ENCODE results near the gene HMOX1.

HMOX1 gene

DNA sequence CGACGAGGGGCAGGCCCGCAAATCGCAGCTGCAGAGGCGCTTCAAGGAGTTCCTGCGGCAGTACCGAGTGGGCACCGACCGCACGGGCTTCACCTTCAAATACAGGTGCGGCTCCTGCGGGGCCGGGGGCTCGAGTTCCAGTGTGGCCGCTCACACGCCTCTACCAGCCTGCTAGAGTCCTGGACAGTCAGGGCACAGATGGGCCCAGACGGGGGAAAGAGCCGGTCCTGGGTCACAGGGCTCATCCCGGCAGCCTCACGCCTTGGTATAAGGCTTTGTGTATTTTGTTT is 19.6 kb downstream of the HMOX1 start:
- DNase-seq (ENCODE audit: low read depth in 1 of 2, low spot score in 1 of 2): peak in 1 of 2 donors; percentile 17

DNA sequence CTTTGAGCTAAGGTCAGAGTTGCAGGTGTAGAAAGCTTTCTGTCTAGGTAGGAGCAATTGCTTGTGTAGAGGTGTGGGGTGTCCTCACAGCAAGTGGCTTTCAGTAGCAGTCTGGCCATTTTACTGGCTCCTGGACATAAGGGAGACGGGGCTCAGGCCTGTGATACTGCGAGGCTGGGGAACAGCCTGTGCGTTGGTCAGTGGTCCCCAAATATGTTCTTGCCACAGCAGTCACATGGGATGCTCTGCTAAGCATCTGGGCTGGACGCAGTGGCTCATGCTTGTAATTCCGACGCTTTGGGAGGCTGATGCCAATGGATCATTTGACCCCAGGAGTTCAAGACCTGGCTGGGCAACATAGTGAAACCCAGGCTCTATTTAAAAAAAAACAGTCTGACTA is 21.0 kb downstream of the HMOX1 start:
- DNase-seq (ENCODE audit: low read depth in 1 of 2, low spot score in 1 of 2): no peak

DNA sequence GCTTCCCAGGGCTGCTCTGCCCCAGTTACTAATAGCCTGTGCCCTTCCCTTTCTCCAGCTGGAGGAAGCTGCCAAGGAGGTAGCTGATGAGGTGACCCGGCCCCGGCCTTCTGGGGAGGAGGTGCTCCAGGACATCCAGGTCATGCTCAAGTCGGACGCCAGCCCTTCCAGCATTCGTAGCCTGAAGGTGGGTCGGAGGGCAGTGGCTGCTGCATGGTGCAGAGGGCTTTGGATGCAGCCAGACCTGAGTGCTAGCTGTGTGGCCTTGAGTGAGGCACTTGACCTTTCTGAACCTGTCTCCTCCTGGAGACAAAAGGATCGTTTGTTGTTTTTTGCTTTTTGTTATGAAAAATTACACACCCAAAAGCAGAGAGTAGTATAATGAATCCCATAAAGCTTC is 22.5 kb downstream of the HMOX1 start:
- DNase-seq (ENCODE audit: low read depth in 1 of 2, low spot score in 1 of 2): no peak

DNA sequence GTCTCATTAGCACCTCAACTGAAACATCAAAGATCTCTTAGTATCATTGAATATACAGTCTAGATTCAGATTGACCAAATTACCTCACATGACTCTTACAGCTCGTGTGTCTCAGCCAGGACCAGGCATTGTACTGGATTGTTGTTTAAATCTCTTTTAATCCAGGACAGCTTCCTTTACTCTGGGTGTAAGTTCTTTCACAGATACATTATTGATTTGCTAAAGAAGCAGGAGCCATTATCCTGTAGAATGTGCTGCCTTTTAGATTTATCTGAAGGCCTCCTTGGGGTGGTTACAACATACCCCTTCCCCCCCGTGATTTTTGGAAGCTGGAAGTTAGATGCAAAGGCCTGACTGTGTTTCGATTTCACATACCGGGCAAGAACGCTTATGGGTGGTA is 23.3 kb downstream of the HMOX1 start:
- DNase-seq (ENCODE audit: low read depth in 1 of 2, low spot score in 1 of 2): no peak

DNA sequence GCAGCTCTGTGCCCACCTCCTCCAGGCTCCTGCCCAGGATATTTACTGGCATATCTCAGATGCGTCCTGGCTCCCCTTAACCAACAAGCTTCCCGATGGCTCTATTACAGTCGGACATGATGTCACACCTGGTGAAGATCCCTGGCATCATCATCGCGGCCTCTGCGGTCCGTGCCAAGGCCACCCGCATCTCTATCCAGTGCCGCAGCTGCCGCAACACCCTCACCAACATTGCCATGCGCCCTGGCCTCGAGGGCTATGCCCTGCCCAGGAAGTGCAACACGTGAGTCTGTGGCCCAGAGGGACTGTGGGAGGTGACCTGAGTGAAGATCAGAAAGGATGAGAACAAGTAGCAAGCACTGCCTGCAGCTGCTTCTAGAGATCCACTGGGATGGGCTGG is 25.5 kb downstream of the HMOX1 start:
- no peak for DNase-seq (ENCODE audit: low read depth in 1 of 2, low spot score in 1 of 2)

DNA sequence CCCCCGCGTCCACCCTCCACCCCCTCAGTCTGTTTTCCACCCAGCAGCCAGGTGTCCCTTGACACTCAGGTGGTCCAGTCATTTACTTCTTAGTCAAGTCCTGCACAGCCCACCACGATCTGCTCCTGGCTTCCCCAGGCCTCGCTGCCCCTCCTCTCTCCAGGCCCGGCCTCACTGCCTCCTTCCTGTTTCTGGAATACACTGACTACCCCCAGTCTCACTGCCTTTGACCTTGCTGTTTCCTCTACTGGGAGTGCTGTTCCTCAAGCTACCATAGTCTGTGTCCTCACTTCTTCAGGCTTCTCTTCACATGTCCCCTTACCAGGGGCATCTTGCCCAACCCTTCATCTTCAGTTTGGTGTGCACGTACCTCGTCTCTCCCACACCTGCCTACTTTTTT is 26.5 kb downstream of the HMOX1 start:
- DNase-seq (ENCODE audit: low read depth in 1 of 2, low spot score in 1 of 2): no peak

DNA sequence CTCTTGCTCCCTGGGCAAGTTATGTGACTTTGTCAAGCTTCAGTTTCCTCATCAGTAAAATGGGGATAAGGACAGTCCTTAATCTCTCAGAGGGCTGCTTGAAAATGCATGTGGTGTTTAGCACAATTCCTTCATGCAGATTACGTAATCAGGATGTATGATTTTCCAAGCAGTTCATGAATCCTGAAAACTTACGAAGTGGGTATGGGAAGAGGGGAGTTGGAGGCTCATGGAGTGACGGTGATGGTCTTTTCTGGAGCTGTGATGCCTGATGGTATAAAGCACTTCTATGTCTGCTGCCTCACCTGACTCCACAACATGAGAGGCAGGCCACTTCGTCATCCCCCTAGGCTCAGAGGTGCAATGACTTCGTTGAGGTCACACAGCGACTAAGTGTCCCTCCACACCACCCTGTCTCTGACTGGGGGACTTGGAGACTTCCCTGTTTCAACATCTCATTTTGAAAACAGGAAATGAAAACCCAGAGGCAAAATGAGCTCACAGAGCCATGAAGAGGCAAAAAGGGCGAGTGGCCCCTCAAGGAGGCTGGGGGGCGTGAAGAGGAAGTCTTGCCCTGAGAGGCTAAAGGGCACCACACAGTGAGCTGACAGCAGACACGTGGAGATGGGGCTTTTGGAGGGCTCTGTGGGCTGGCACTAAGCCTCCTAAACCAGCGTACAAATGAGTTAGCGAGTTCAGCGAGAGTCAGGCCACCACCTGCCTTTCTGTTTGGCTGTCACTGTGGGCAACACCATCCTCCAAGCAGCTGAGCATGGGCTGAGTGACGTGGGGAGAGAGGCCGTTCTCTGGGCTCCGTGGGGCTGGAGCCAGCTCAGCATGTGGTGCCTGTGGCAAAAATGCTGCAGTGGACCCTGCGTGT is 29.1 kb downstream of the HMOX1 start:
- no peak for DNase-seq (ENCODE audit: low read depth in 1 of 2, low spot score in 1 of 2)

DNA sequence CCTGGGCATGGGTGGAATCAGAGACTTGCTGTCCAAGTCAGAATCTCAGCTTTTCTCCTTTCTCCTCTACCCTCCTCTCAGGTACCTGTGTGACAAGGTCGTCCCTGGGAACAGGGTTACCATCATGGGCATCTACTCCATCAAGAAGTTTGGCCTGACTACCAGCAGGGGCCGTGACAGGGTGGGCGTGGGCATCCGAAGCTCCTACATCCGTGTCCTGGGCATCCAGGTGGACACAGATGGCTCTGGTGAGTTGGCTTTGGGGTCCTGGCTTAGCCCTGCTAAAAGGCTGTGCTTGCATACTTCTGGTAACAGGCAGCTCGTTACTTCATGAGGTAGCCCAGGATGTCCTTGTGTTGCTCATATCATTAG is 29.8 kb downstream of the HMOX1 start:
- no peak for DNase-seq (ENCODE audit: low read depth in 1 of 2, low spot score in 1 of 2)

DNA sequence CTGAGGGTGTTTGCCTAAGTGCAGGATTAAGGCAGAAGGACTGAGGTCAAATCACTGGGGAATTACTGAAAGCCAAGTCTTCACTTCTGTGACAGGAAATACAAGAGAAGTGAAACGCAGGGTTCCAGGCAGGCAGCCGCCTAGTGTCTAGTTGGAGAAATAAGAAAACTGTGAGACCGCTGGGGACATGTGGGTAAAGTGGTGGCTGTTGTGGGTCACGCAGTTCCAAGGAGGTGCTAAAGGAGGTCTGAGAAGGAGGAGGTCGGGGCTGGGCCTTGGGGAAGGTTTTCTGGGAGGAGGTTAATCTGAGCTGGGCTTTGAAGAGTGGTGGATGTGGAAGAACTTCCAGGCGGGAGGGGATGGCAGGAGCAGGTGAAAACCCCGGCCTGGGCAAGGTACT is 30.2 kb downstream of the HMOX1 start:
- DNase-seq (ENCODE audit: low read depth in 1 of 2, low spot score in 1 of 2): no peak

DNA sequence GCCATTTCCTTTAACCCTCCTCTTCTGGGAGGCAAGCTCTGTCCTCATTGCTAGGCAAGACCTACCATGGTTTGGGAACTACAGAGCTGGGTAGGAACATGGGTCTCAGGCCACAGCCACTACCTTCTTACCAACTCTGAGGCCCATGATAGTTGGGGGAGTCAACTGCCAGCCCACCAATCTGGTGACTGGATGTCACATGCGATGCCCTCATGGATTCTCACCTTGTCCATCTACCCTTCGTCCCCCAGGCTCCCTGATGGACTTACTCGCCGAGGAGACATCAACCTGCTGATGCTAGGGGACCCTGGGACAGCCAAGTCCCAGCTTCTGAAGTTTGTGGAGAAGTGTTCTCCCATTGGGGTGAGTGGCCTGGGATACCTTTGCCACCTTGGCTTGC is 32.7 kb downstream of the HMOX1 start:
- DNase-seq (ENCODE audit: low read depth in 1 of 2, low spot score in 1 of 2): no peak

DNA sequence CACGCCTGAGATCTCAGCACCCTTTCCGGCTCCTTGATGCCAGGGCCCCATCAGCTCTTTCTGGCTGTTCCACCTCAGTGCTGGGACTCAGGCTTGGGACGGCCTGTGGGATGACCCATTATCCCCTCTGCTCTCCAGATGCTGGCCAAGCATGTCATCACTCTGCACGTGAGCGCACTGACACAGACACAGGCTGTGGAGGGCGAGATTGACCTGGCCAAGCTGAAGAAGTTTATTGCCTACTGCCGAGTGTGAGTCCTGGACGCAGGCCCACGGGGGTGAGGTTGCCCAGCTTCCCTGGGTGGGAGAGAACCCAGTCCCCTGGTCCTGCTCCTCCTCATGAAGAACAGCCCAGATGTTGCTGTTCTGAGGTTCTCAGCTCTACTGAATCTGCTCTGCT is 36.7 kb downstream of the HMOX1 start:
- DNase-seq (ENCODE audit: low read depth in 1 of 2, low spot score in 1 of 2): no peak

DNA sequence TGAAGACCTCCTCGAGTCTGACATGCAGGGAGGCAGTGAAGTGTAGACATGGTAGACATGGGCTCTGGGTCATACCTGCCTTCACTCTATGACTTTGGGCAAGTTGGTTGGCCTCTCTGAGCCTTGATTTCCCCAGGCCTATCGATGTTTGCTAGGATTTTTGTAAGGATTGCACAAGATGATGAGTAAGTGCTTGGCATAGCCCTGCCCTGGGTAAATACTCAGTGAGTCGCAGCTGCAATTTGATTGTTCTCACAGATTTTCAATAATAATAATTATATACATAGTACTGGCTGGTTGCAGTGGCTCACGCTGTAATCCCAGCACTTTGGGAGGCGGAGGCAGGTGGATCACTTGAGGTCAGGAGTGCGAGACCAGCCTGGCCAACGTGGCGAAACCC is 37.2 kb downstream of the HMOX1 start:
- DNase-seq (ENCODE audit: low read depth in 1 of 2, low spot score in 1 of 2): no peak

DNA sequence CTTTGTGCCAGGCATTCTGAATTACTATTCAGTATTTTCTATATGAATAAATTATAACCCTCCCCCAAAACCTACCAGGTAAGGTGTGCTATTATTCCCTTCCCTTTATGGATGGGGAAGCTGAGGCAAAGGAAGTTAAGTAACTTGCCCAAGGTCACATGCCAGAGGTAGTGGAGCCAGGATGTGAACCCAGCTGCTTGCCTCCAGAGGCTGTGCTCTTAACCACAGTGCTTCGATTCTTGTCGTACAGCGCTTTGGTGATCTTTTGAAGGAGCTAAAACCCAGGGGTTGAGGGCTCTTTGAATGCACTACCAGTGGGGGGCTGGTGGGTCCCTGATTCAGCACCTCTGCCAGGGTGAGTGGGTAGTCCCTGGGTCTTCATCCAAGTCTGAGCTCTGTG is 37.8 kb downstream of the HMOX1 start:
- no peak for DNase-seq (ENCODE audit: low read depth in 1 of 2, low spot score in 1 of 2)

DNA sequence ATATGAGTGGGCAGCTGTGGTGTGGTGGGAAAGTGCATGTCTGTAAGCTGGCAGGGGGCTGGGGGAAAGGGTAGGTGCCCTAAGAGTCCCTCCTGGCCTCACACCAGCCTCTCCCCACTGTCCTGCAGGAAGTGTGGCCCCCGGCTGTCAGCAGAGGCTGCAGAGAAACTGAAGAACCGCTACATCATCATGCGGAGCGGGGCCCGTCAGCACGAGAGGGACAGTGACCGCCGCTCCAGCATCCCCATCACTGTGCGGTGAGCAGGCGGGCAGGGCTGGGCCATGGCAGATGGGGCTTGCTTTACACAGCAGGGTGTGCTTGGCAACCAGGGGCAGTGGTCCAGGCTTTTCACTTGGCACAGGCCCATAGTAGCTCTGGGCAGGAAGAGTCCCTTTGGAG is 38.9 kb downstream of the HMOX1 start:
- DNase-seq (ENCODE audit: low read depth in 1 of 2, low spot score in 1 of 2): no peak

DNA sequence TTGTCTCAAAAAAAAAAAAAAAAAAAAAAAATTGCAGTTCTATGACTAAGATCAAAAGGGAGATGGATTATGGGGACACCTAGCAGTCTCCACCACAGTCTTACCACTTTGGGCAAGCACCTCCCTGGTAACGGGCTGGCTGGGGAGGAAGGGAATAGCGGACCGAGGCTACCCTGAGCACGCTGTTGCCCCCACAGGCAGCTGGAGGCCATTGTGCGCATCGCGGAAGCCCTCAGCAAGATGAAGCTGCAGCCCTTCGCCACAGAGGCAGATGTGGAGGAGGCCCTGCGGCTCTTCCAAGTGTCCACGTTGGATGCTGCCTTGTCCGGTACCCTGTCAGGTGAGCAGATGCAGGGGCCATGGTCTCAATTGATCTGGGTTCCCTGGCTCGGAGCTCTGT is 40.2 kb downstream of the HMOX1 start:
- no peak for DNase-seq (ENCODE audit: low read depth in 1 of 2, low spot score in 1 of 2)

DNA sequence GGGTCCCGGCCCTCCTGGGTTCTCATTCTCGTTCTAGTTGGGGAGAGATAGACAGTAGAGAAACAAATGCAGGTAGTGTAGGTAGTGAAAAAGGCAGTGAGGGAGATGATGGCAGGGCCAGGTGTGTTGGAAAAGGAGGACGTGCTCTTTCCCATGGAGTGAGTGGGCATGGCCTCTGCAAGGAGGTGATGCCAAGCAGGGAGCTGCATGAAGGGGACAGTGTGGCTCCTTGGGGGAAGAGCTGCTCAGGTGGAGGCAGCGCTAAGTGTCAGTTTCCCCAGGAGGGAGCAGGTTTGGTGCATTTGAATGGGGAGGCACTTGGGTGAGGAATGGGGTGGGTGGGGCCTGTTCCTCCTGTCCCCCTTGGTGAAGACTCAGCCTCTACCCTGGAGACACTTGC is 41.2 kb downstream of the HMOX1 start:
- no peak for DNase-seq (ENCODE audit: low read depth in 1 of 2, low spot score in 1 of 2)

DNA sequence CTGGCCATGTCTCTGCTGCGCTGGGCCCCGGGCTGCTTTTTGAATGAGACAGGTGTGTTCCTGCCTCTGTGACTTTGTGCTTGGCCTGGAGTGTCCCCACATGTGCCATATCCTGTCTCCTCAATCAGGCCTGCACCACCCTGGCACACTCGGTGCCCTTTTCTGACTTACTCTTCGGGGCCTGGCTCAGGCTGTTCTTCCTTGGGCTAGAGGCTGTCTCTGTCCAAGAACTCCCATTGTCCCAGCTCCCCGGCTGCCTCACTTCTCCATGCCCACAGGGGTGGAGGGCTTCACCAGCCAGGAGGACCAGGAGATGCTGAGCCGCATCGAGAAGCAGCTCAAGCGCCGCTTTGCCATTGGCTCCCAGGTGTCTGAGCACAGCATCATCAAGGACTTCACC is 42.0 kb downstream of the HMOX1 start:
- DNase-seq (ENCODE audit: low read depth in 1 of 2, low spot score in 1 of 2): no peak

DNA sequence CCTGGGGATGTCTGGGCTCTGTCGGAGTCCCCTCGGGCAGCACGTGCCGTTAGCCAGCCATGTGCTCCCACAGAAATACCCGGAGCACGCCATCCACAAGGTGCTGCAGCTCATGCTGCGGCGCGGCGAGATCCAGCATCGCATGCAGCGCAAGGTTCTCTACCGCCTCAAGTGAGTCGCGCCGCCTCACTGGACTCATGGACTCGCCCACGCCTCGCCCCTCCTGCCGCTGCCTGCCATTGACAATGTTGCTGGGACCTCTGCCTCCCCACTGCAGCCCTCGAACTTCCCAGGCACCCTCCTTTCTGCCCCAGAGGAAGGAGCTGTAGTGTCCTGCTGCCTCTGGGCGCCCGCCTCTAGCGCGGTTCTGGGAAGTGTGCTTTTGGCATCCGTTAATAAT is 43.2 kb downstream of the HMOX1 start:
- no peak for DNase-seq (ENCODE audit: low read depth in 1 of 2, low spot score in 1 of 2)

DNA sequence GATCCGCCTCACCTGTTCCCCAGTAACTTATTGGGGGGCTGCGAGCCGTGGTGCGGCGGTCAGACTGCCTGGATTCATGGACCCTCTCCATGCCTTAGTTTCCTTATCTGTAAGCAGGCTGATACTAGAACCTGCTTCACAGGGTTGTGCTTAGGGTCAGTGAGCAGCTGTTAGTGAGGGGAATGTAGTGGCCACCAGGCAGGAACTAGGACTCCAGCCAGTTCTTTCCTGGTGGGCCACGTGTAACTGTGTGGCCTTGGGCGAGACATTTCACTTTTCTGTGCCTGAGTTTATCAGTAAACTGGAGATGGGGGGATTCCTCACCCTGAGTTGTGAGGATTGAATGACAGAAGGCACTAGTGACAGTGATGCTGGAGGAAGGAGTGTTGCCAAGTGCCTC is 43.9 kb downstream of the HMOX1 start:
- no peak for DNase-seq (ENCODE audit: low read depth in 1 of 2, low spot score in 1 of 2)

DNA sequence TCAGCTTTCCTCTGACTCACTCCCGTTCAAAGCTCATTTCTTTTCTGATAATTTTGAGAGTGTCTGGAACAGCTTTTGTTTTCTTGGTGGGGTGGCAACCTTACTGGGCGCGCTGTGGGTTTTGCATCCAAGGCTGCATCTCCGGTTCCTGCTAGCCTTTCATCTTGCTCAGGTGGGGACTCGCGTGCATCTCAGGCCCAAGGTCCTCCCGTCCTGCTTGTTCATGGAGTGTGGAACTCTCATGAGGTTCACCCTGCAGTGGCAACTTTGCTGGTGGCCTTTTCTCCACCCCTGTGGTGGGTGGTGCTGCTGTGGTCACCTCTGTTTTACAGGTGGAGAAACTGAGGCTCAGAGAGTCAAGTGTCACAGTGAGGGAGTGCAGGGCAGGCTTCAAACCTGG is 44.6 kb downstream of the HMOX1 start:
- DNase-seq (ENCODE audit: low read depth in 1 of 2, low spot score in 1 of 2): no peak

DNA sequence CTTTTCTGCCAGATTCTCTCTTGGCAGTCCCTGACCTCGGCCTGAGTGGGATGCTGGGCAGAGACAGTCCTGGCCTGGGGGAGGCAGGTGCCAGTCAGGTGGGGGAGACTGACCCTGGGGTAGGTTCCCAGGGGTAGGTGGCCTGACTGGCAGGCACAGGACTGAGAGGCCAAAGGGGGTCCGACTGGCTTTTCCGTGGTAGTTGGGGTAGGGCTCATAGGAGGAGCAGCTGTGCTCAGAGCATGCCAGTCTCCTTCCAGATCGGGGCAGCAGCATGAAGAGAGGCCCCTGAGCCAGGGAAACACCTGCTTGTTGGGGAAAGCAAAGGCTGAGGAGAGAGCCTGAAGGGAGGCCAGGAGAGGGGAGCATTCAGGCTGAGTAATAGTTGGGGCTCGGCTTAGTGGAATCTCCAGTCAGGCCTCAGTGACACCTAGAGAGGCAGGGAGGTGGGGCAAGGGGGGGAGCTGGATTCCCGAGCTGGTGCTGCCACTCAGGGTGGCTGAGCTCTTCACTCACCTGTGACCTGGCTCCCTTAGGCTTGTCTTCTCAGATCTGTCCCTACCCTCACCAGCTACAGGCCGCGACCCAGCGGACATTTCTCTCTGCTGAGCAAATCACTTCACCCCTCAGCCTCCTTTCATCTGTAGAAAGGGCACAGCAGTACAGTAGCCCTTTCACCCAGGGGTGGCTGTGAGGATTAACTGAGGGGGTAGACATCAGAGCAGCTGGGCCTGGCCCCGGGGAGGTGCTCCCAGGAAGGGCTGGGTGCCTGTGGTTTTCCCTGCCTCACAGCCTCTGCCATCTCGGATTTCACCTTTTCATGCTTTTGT is 45.3 kb downstream of the HMOX1 start:
- DNase-seq (ENCODE audit: low read depth in 1 of 2, low spot score in 1 of 2): no peak

DNA sequence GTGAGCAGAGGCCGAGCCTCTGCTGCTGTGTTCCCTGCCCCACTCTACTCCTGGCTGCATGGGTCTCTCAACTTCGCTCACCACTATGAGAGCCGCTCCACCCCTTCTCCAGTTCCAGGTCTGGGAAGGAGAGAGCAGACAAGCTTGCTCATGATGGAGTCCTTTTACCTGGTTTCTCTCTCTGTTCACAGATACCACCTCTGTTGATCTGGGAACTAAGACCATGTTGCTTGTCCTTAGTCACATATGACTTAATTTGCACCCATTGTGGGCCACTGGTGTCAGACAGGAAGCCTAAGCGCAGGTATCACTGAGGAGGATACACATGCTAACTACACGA is 45.9 kb downstream of the HMOX1 start:
- no peak for DNase-seq (ENCODE audit: low read depth in 1 of 2, low spot score in 1 of 2)

DNA sequence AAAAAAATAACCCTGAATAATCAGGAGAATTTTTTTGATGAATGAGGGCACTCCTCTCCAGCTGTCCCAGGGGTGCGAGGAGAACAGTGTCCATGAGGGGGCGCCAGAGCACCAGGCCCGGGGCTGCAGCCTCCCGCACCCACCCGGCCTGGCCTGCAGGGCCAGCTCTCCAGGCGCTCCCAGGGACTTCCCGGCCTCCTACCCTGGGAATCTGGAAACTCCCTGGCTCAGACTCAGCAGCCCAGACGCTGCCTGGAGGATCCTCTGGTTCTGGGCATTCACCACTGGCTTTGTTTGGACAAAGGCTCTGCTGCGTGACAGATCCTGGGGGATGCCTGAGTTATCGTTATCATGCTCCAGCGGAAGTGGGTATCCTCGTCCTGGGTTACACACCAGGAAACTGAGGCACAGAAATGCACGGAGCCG is 50.0 kb downstream of the HMOX1 start:
- peak; percentile 49 for DNase-seq (ENCODE audit: low read depth in 1 of 2, low spot score in 1 of 2)

Data from activated CD4-positive, alpha-beta T cell treated with anti-CD3 and anti-CD28 coated beads, Interleukin-2, amount 50 U/mL, for 24 hours (primary cell).